ENCODE measurements around the gene PRLH. TPM values are rescaled to one million over a fixed set of nuclear protein-coding genes. Genes with fewer than 3 reads are reported as not detected.
"Not testable (repeated sequence)": the region's sequence is repeated elsewhere in the genome, so short reads cannot be mapped to it uniquely, and the experiment has no call there.

PRLH gene
- total and polyA plus RNA-seq, 4 donors: not detected

- Histone ChIP-seq H3K36me3 (ENCODE audit: control insufficient read depth in 4 of 4, insufficient read depth in 4 of 4, low read length in 4 of 4) (no peaks in the 10 kb centered on the region), H3K27ac (ENCODE audit: low read depth in 1 of 2, low read length in 1 of 2) (no peak overlapping the region), H3K9me3 (ENCODE audit: control insufficient read depth in 4 of 4, insufficient read depth in 3 of 4, low read length in 3 of 4) (peaks cover 0 to 2% (median 0%) of the 10 kb centered on the region in 4 donors), H3K9ac (ENCODE audit: insufficient read depth in 1 of 2, low read length in 2 of 2) (no peak overlapping the region), H3K27me3 (ENCODE audit: control insufficient read depth in 3 of 3, insufficient read depth in 3 of 3, low read length in 2 of 3) (no peaks in the 10 kb centered on the region), H3K4me1 (ENCODE audit: control insufficient read depth in 5 of 5, insufficient read depth in 5 of 5, low read length in 5 of 5) (peaks cover 3 to 11% (median 5%) of the 10 kb centered on the region in 5 donors), H3K4me3 (no peak overlapping the region)
- no peak for ATAC-seq (ENCODE audit: insufficient read depth, low FRiP score)
- DNase-seq: no peak
- WGBS, 2 donors: 86 to 89% methylated on average over 9 of the region's 9 CpGs
- TF ChIP-seq, protein P1, sequence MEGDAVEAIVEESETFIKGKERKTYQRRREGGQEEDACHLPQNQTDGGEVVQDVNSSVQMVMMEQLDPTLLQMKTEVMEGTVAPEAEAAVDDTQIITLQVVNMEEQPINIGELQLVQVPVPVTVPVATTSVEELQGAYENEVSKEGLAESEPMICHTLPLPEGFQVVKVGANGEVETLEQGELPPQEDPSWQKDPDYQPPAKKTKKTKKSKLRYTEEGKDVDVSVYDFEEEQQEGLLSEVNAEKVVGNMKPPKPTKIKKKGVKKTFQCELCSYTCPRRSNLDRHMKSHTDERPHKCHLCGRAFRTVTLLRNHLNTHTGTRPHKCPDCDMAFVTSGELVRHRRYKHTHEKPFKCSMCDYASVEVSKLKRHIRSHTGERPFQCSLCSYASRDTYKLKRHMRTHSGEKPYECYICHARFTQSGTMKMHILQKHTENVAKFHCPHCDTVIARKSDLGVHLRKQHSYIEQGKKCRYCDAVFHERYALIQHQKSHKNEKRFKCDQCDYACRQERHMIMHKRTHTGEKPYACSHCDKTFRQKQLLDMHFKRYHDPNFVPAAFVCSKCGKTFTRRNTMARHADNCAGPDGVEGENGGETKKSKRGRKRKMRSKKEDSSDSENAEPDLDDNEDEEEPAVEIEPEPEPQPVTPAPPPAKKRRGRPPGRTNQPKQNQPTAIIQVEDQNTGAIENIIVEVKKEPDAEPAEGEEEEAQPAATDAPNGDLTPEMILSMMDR (IDR thresholded peaks at IDR 0.05; ENCODE audit: control extremely low read depth, extremely low read depth): no peak
Measured at GRCh38 chr2:237604960-237605359, 38.6 kb downstream of the PRLH start.

DNA sequence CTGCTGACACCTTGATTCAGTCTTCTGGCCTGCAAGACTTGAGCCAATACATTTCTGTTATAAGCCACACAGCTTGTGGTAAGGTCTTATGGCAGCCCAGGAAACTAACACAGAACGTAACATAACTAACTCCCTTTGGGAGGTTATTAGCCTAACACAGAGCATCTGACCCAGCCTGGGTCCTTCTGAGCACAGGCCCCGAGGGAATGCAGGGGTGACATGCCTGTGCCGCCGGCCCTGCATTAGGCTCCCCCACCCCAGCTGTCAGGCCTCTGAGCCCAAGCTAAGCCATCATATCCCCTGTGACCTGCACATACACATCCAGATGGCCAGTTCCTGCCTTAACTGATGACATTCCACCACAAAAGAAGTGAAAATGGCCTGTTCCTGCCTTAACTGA, 40.1 kb downstream of the PRLH start:
- not testable (repeated sequence) for H3K4me3 ChIP-seq; H3K9ac ChIP-seq (ENCODE audit: insufficient read depth in 1 of 2, low read length in 2 of 2); H3K27me3 ChIP-seq (ENCODE audit: control insufficient read depth in 3 of 3, insufficient read depth in 3 of 3, low read length in 2 of 3); H3K4me1 ChIP-seq (ENCODE audit: control insufficient read depth in 5 of 5, insufficient read depth in 5 of 5, low read length in 5 of 5); H3K9me3 ChIP-seq (ENCODE audit: control insufficient read depth in 4 of 4, insufficient read depth in 3 of 4, low read length in 3 of 4); DNase-seq; ATAC-seq (ENCODE audit: insufficient read depth, low FRiP score); H3K36me3 ChIP-seq (ENCODE audit: control insufficient read depth in 4 of 4, insufficient read depth in 4 of 4, low read length in 4 of 4); H3K27ac ChIP-seq (ENCODE audit: low read depth in 1 of 2, low read length in 1 of 2)
- WGBS, 2 donors: 94 to 98% methylated on average over 4 of the region's 4 CpGs

GRCh38 chr2:237612527-237613357, 46.4 kb downstream of the PRLH start:
- no peaks in the 10 kb centered on the region for H3K9me3 ChIP-seq (ENCODE audit: control insufficient read depth in 4 of 4, insufficient read depth in 3 of 4, low read length in 3 of 4)
- no peak for DNase-seq
- no peak overlapping the region for H3K9ac ChIP-seq (ENCODE audit: insufficient read depth in 1 of 2, low read length in 2 of 2)
- no peak for ATAC-seq (ENCODE audit: insufficient read depth, low FRiP score)
- no peaks in the 10 kb centered on the region for H3K36me3 ChIP-seq (ENCODE audit: control insufficient read depth in 4 of 4, insufficient read depth in 4 of 4, low read length in 4 of 4)
- H3K27me3 ChIP-seq (ENCODE audit: control insufficient read depth in 3 of 3, insufficient read depth in 3 of 3, low read length in 2 of 3): no peaks in the 10 kb centered on the region
- no peak overlapping the region for H3K4me3 ChIP-seq
- H3K27ac ChIP-seq (ENCODE audit: low read depth in 1 of 2, low read length in 1 of 2): no peak overlapping the region
- TF ChIP-seq, protein P1 (IDR thresholded peaks at IDR 0.05; ENCODE audit: control extremely low read depth, extremely low read depth): no peak
- 96 to 99% methylated on average over 10 of the region's 10 CpGs for WGBS, 2 donors
- H3K4me1 ChIP-seq (ENCODE audit: control insufficient read depth in 5 of 5, insufficient read depth in 5 of 5, low read length in 5 of 5): peaks cover 16 to 40% (median 27%) of the 10 kb centered on the region in 5 donors

- Histone ChIP-seq H3K36me3 (ENCODE audit: control insufficient read depth in 4 of 4, insufficient read depth in 4 of 4, low read length in 4 of 4) (no peaks in the 10 kb centered on the region), H3K4me1 (ENCODE audit: control insufficient read depth in 5 of 5, insufficient read depth in 5 of 5, low read length in 5 of 5) (peaks cover 16 to 41% (median 27%) of the 10 kb centered on the region in 5 donors), H3K9me3 (ENCODE audit: control insufficient read depth in 4 of 4, insufficient read depth in 3 of 4, low read length in 3 of 4) (no peaks in the 10 kb centered on the region), H3K27ac (ENCODE audit: low read depth in 1 of 2, low read length in 1 of 2) (peak overlapping the region in 1 of 2 donors; percentile 61), H3K4me3 (no peak overlapping the region), H3K27me3 (ENCODE audit: control insufficient read depth in 3 of 3, insufficient read depth in 3 of 3, low read length in 2 of 3) (no peaks in the 10 kb centered on the region), H3K9ac (ENCODE audit: insufficient read depth in 1 of 2, low read length in 2 of 2) (no peak overlapping the region)
- DNase-seq: no peak
- no peak for ATAC-seq (ENCODE audit: insufficient read depth, low FRiP score)
- TF ChIP-seq, protein P1 (IDR thresholded peaks at IDR 0.05; ENCODE audit: control extremely low read depth, extremely low read depth): no peak
Measured at GRCh38 chr2:237613679-237614078, 47.3 kb downstream of the PRLH start.
